Activated CD8-positive, alpha-beta T cell treated with anti-CD3 and anti-CD28 coated beads, Interleukin-2, amount 10 ng/mL, durations not matched to agents 7 days and 5 days (primary cell): ENCODE results near the gene ASF1A. TPM values are rescaled to one million over a fixed set of nuclear protein-coding genes. Genes with fewer than 3 reads are reported as not detected.

ENCODE experiments used
- ATAC-seq: fragments of 150-1000 bp; cut with Tn5 transposase; one replicate; pipeline ENCODE4 v1.10.0; 2021; ENCODE audit warnings: moderate library complexity
- CTCF ChIA-PET: fragments of 350-600 bp; sonication (Branson Sonifier 250); formaldehyde crosslinking; loops from one replicate; lab custom pipeline; 2021; ENCODE audit warnings: antibody characterized with exemption; lab: Charles Lee
- POLR2A ChIA-PET: fragments of 350-600 bp; sonication (Branson Sonifier 250); formaldehyde crosslinking; loops from one replicate; lab custom pipeline; 2021; ENCODE audit warnings: antibody characterized with exemption; lab: Charles Lee
- DNase-seq: peaks from one replicate; pipeline ENCODE4 v3.0.0-alpha.2; 2020
- H3K27ac Mint-ChIP-seq: one replicate; pipeline ENCODE4 v1.8.0; 2021; ENCODE audit warnings: mild to moderate bottlenecking, mixed read lengths
- H3K27me3 Mint-ChIP-seq: one replicate; pipeline ENCODE4 v1.8.0; 2021; ENCODE audit warnings: low read depth, mixed read lengths
- H3K36me3 Mint-ChIP-seq: one replicate; pipeline ENCODE4 v1.8.0; 2021; ENCODE audit warnings: low read depth, mixed read lengths
- H3K4me1 Mint-ChIP-seq: one replicate; pipeline ENCODE4 v1.8.0; 2021; ENCODE audit warnings: low read depth, mixed read lengths
- H3K4me3 Mint-ChIP-seq: one replicate; pipeline ENCODE4 v1.8.0; 2021; ENCODE audit warnings: mild to moderate bottlenecking, mixed read lengths
- H3K9me3 Mint-ChIP-seq: one replicate; pipeline ENCODE4 v1.8.0; 2022; ENCODE audit warnings: mixed read lengths; ENCODE audit not compliant: insufficient read depth
- total RNA-seq, 2 experiments: library from RNA; stranded (reverse); gene quantifications; one replicate each; pipeline ENCODE4 v1.2.3, GENCODE V29; 2021

ASF1A gene
- total RNA-seq, 2 experiments from 2014 or later = 49.4 to 51.1 TPM

- POLR2A ChIA-PET = interaction anchor here (0.9 to 5.5 kb wide), 7 partner anchors 8 to 453 kb away, joined by 3 to 29 read pairs (median 10); partner anchors contain the start of gene MCM9
- Mint-ChIP-seq H3K27me3 (no peaks in the 10 kb centered on the region), H3K4me3 (peak overlapping the region; percentile 76), H3K36me3 (peaks cover 37% of the 10 kb centered on the region), H3K4me1 (peaks cover 60% of the 10 kb centered on the region), H3K27ac (peak overlapping the region; percentile 87), H3K9me3 (no peaks in the 10 kb centered on the region)
- CTCF ChIA-PET = interaction anchor here (0.8 to 3.8 kb wide), 16 partner anchors 13 to 330 kb away, joined by 3 to 26 read pairs (median 4); partner anchors contain the start of gene MCM9
- DNase-seq = no peak
- no peak for ATAC-seq
These were observed 1.9 kb downstream of the ASF1A start for GRCh38 chr6:118895859-118896258.

- DNase-seq (no peak), ATAC-seq (no peak)
- peak overlapping the region; percentile 76 for H3K4me3 Mint-ChIP-seq
- peaks cover 59% of the 10 kb centered on the region for H3K4me1 Mint-ChIP-seq
- peaks cover 42% of the 10 kb centered on the region for H3K36me3 Mint-ChIP-seq
- H3K27ac Mint-ChIP-seq = peak overlapping the region; percentile 87
- CTCF ChIA-PET = interaction anchor here (0.6 to 3.8 kb wide), 21 partner anchors 10 to 331 kb away, joined by 3 to 26 read pairs (median 4); partner anchors contain the start of gene MCM9
- no peaks in the 10 kb centered on the region for H3K27me3 Mint-ChIP-seq
- POLR2A ChIA-PET = interaction anchor here (1.7 to 4.3 kb wide), 3 partner anchors 17 to 187 kb away, joined by 4 to 29 read pairs (median 25); partner anchors contain the start of gene MCM9
- H3K9me3 Mint-ChIP-seq = no peaks in the 10 kb centered on the region
These were observed 2.6 kb downstream of the ASF1A start for GRCh38 chr6:118896339-118897136.

- Mint-ChIP-seq H3K4me3 (no peak overlapping the region), H3K36me3 (peaks cover 45% of the 10 kb centered on the region), H3K9me3 (no peaks in the 10 kb centered on the region), H3K4me1 (peaks cover 56% of the 10 kb centered on the region), H3K27me3 (no peaks in the 10 kb centered on the region), H3K27ac (no peak overlapping the region)
- DNase-seq = no peak
- POLR2A ChIA-PET = interaction anchor here (1.7 to 4.3 kb wide), 2 partner anchors 16 to 188 kb away, joined by 4 to 29 read pairs; no protein-coding TSS in a partner anchor
- no peak for ATAC-seq
- CTCF ChIA-PET = interaction anchor here (1.0 to 3.8 kb wide), 13 partner anchors 11 to 332 kb away, joined by 3 to 26 read pairs (median 5); no protein-coding TSS in a partner anchor
These were observed 3.4 kb downstream of the ASF1A start for GRCh38 chr6:118897386-118897785.

- ChIA-PET POLR2A (interaction anchor here (0.9 kb wide), 1 partner anchor 35 kb away, joined by 3 read pairs; the partner anchor contains the start of gene MCM9), CTCF (interaction anchor here (1.0 to 1.2 kb wide), 4 partner anchors 9 to 335 kb away, joined by 3 to 4 read pairs (median 3); no protein-coding TSS in a partner anchor)
- DNase-seq (peak; percentile 33), ATAC-seq (peak; percentile 38)
- Mint-ChIP-seq H3K9me3 (no peaks in the 10 kb centered on the region), H3K36me3 (peaks cover 61% of the 10 kb centered on the region), H3K27ac (no peak overlapping the region), H3K4me1 (peaks cover 70% of the 10 kb centered on the region), H3K27me3 (no peaks in the 10 kb centered on the region), H3K4me3 (no peak overlapping the region)
These were observed 6.0 kb downstream of the ASF1A start for GRCh38 chr6:118899948-118900347.

- Mint-ChIP-seq H3K4me3 (no peak overlapping the region), H3K4me1 (peaks cover 71% of the 10 kb centered on the region), H3K9me3 (no peaks in the 10 kb centered on the region), H3K27ac (peak overlapping the region; percentile 26), H3K36me3 (peaks cover 78% of the 10 kb centered on the region), H3K27me3 (no peaks in the 10 kb centered on the region)
- no peak for DNase-seq
- CTCF ChIA-PET = interaction anchor here (1.4 to 2.4 kb wide), 2 partner anchors 8 to 337 kb away, joined by 3 to 8 read pairs; partner anchors contain the start of gene ASF1A
- ATAC-seq = no peak
- POLR2A ChIA-PET = interaction anchor here (3.1 kb wide), 1 partner anchor 8 kb away, joined by 10 read pairs; the partner anchor contains the start of gene ASF1A
These were observed 8.8 kb downstream of the ASF1A start for GRCh38 chr6:118902726-118903125.

GRCh38 chr6:118903138-118903537 is 9.2 kb downstream of the ASF1A start:
- ChIA-PET POLR2A (interaction anchor here (3.1 kb wide), 1 partner anchor 9 kb away, joined by 10 read pairs; the partner anchor contains the start of gene ASF1A), CTCF (interaction anchor here (1.4 to 2.4 kb wide), 2 partner anchors 8 to 337 kb away, joined by 3 to 8 read pairs; partner anchors contain the start of gene ASF1A)
- no peak overlapping the region for H3K4me3 Mint-ChIP-seq
- H3K36me3 Mint-ChIP-seq = peaks cover 78% of the 10 kb centered on the region
- no peak for ATAC-seq
- H3K9me3 Mint-ChIP-seq = no peaks in the 10 kb centered on the region
- no peaks in the 10 kb centered on the region for H3K27me3 Mint-ChIP-seq
- H3K27ac Mint-ChIP-seq = peak overlapping the region; percentile 26
- peaks cover 68% of the 10 kb centered on the region for H3K4me1 Mint-ChIP-seq
- DNase-seq = no peak

- CTCF ChIA-PET = interaction anchor here (1.2 to 2.4 kb wide), 2 partner anchors 9 to 338 kb away, joined by 3 to 8 read pairs; partner anchors contain the start of gene ASF1A
- Mint-ChIP-seq H3K27me3 (no peaks in the 10 kb centered on the region), H3K4me1 (peaks cover 63% of the 10 kb centered on the region), H3K4me3 (no peak overlapping the region), H3K27ac (no peak overlapping the region), H3K36me3 (peaks cover 79% of the 10 kb centered on the region), H3K9me3 (no peaks in the 10 kb centered on the region)
- POLR2A ChIA-PET = interaction anchor here (3.1 kb wide), 1 partner anchor 9 kb away, joined by 10 read pairs; the partner anchor contains the start of gene ASF1A
- no peak for DNase-seq
- ATAC-seq = no peak
These were observed 9.7 kb downstream of the ASF1A start for GRCh38 chr6:118903691-118904090.

- Mint-ChIP-seq H3K4me1 (peaks cover 49% of the 10 kb centered on the region), H3K27ac (no peak overlapping the region), H3K27me3 (no peaks in the 10 kb centered on the region), H3K4me3 (no peak overlapping the region), H3K36me3 (peaks cover 74% of the 10 kb centered on the region), H3K9me3 (no peaks in the 10 kb centered on the region)
- no peak for ATAC-seq
- DNase-seq = no peak
- ChIA-PET POLR2A (interaction anchor here (3.1 kb wide), 1 partner anchor 11 kb away, joined by 10 read pairs; the partner anchor contains the start of gene ASF1A), CTCF (interaction anchor here (1.2 kb wide), 1 partner anchor 340 kb away, joined by 3 read pairs; no protein-coding TSS in a partner anchor)
These were observed 11.1 kb downstream of the ASF1A start for GRCh38 chr6:118905084-118905483.

GRCh38 chr6:118905851-118906250 is 11.9 kb downstream of the ASF1A start:
- CTCF ChIA-PET = interaction anchor here (0.6 kb wide), 1 partner anchor 26 kb away, joined by 3 read pairs; no protein-coding TSS in a partner anchor
- ATAC-seq = no peak
- Mint-ChIP-seq H3K36me3 (peaks cover 74% of the 10 kb centered on the region), H3K27ac (peak overlapping the region; percentile 60), H3K9me3 (no peaks in the 10 kb centered on the region), H3K4me3 (no peak overlapping the region), H3K27me3 (no peaks in the 10 kb centered on the region), H3K4me1 (peaks cover 42% of the 10 kb centered on the region)
- DNase-seq = no peak
- POLR2A ChIA-PET = no interaction called here

- ATAC-seq (no peak), DNase-seq (no peak)
- Mint-ChIP-seq H3K36me3 (peaks cover 65% of the 10 kb centered on the region), H3K9me3 (no peaks in the 10 kb centered on the region), H3K27me3 (no peaks in the 10 kb centered on the region), H3K4me1 (peaks cover 21% of the 10 kb centered on the region), H3K4me3 (no peak overlapping the region), H3K27ac (no peak overlapping the region)
- ChIA-PET POLR2A (interaction anchor here (1.1 kb wide), 1 partner anchor 14 kb away, joined by 3 read pairs; no protein-coding TSS in a partner anchor), CTCF (interaction anchor here (1.2 to 2.7 kb wide), 2 partner anchors 12 to 202 kb away, joined by 6 to 7 read pairs; no protein-coding TSS in a partner anchor)
These were observed 14.5 kb downstream of the ASF1A start for GRCh38 chr6:118908441-118908840.

GRCh38 chr6:118912646-118913045 is 18.7 kb downstream of the ASF1A start:
- H3K9me3 Mint-ChIP-seq = no peaks in the 10 kb centered on the region
- H3K27ac Mint-ChIP-seq = no peak overlapping the region
- ATAC-seq = no peak
- ChIA-PET POLR2A (interaction anchor here (1.8 kb wide), 1 partner anchor 16 kb away, joined by 4 read pairs; no protein-coding TSS in a partner anchor), CTCF (interaction anchor here (1.4 to 1.5 kb wide), 2 partner anchors 16 to 29 kb away, joined by 3 to 4 read pairs; no protein-coding TSS in a partner anchor)
- H3K27me3 Mint-ChIP-seq = no peaks in the 10 kb centered on the region
- H3K4me3 Mint-ChIP-seq = no peak overlapping the region
- no peak for DNase-seq
- H3K36me3 Mint-ChIP-seq = peaks cover 61% of the 10 kb centered on the region
- H3K4me1 Mint-ChIP-seq = no peaks in the 10 kb centered on the region
